Activated CD4-positive, alpha-beta T cell treated with anti-CD3 and anti-CD28 coated beads for 36 hours (primary cell): ENCODE results near the gene EVPLL. TPM values are rescaled to one million over a fixed set of nuclear protein-coding genes. Genes with fewer than 3 reads are reported as not detected.

Experiments used
- microRNA-seq: library from miRNA; unstranded; fragments of <30 nt; microRNA quantifications from one replicate; pipeline ENCODE4 v1.2.0, GENCODE V29; 2021; ENCODE audit warnings: borderline replicate concordance
- total RNA-seq, 2 experiments: library from RNA; stranded (reverse); gene quantifications; one replicate each; pipeline ENCODE4 v1.2.3, GENCODE V29; 2021

Gene EVPLL
- total RNA-seq, 2 experiments from 2014 or later = 0.37 TPM; not detected in 1

Small RNA genes lying within 50 kb of the gene (microRNA-seq; reads per million reads assigned to microRNA genes)
- gene MIR6778 = not detected

Other genes with a start within 250 kb of the EVPLL start
- 100 to 1,000 TPM; 163 to 168 TPM for gene ALKBH5, start 193.9 kb upstream of the EVPLL start, total RNA-seq
- gene LLGL1, start 152.1 kb upstream of the EVPLL start, total RNA-seq = 10 to 100 TPM; 17.5 to 18.4 TPM
- gene FLII, start 119.0 kb upstream of the EVPLL start, total RNA-seq = 100 to 1,000 TPM; 282 to 364 TPM
- gene MIEF2, start 117.1 kb upstream of the EVPLL start, total RNA-seq = 1 to 10 TPM; 3.3 to 5.2 TPM
- gene TOP3A, start 62.8 kb upstream of the EVPLL start, total RNA-seq = 10 to 100 TPM; 44.1 to 57.9 TPM
- 10 to 100 TPM; 13.2 to 14.5 TPM for gene SMCR8, start 62.5 kb upstream of the EVPLL start, total RNA-seq
- 10 to 100 TPM; 58.7 to 61.0 TPM for gene SHMT1, start 14.2 kb upstream of the EVPLL start, total RNA-seq
- gene LGALS9C, start 99.0 kb downstream of the EVPLL start, total RNA-seq = not detected